Gastrocnemius medialis (tissue), 4 donors: ENCODE measurements around the gene MOSMO. TPM values are rescaled to one million over a fixed set of nuclear protein-coding genes. Genes with fewer than 3 reads are reported as not detected.

Source experiments
- ATAC-seq, 2 donors: fragments of 150-250 bp; one replicate each; pipeline ENCODE4 v1.9.1; 2016
- DNase-seq, 2 donors: peaks; one replicate each; pipeline ENCODE4 v3.0.0-alpha.2; 2019
- H3K27ac ChIP-seq, 4 donors: fragments of 200-600 bp; sonication (generic); 1 replicate in 1 of 4; 2 replicates in 3 of 4; pipeline ENCODE4 v1.5.1; 2016 to 2018; ENCODE audit warnings: mild to moderate bottlenecking in 2 of 4, moderate library complexity in 1 of 4
- H3K27me3 ChIP-seq, 3 donors: fragments of 200-600 bp; sonication (generic) in 2 of 3; 1 replicate in 1 of 3; 2 replicates in 2 of 3; pipeline versions ENCODE4 v1.5.1 to v1.6.0; 2016 to 2019; ENCODE audit warnings: mild to moderate bottlenecking in 1 of 3, moderate library complexity in 1 of 3
- H3K36me3 ChIP-seq, 2 donors: fragments of 200-600 bp; sonication (generic) in 1 of 2; one replicate each; pipeline ENCODE4 v1.5.1; 2017 to 2018
- H3K4me1 ChIP-seq, 2 donors: fragments of 200-600 bp; sonication (generic) in 1 of 2; one replicate each; pipeline ENCODE4 v1.5.1; 2016 to 2017; ENCODE audit warnings: mild to moderate bottlenecking in 2 of 2
- H3K4me3 ChIP-seq, 4 donors: fragments of 200-600 bp; sonication (generic) in 3 of 4; 1 replicate in 1 of 4; 2 replicates in 3 of 4; pipeline ENCODE4 v1.5.1; 2016 to 2019; ENCODE audit warnings: mild to moderate bottlenecking in 2 of 4
- H3K9me3 ChIP-seq, 3 donors: fragments of 200-600 bp; sonication (generic) in 2 of 3; 1 replicate in 1 of 3; 2 replicates in 2 of 3; pipeline ENCODE4 v1.5.1; 2016 to 2019
- POLR2A ChIP-seq, 2 donors: fragments of 450-650 bp; IDR thresholded peaks; one replicate each; pipeline ENCODE4 v1.6.1; 2017; ENCODE audit warnings: antibody characterized with exemption in 2 of 2, mild to moderate bottlenecking in 2 of 2, moderate library complexity in 2 of 2
- in situ Hi-C, 4 donors: fragments of 200-750 bp; cut with MboI; loops; one replicate each; pipeline versions ENCODE4 v1.15.0 to v1.8.0; 2017; ENCODE audit warnings: low sequenced_read_pairs in 4 of 4
- intact Hi-C: fragments of 100-400 bp; cut with DNase I; formaldehyde crosslinking; loops from one replicate; pipeline ENCODE4 v1.15.1; 2023; ENCODE audit warnings: low total_unique reads
- total RNA-seq, 4 donors: library from RNA; depleted of rRNA; stranded (reverse); fragments of >200 nt; gene quantifications; one replicate each; pipeline versions ENCODE4 v1.1.0 to v1.2.3, GENCODE V29; 2016
- TF ChIP-seq, protein P1 (sequence below), 5 experiments: fragments of 450-650 bp in 3 of 5; fragments of 200-600 bp in 2 of 5; sonication (generic) in 2 of 5; IDR thresholded peaks in 4 of 5; conservative IDR thresholded peaks in 1 of 5; 1 replicate in 4 of 5; 2 replicates in 1 of 5; pipeline ENCODE4 v1.5.1; 2016 to 2019; ENCODE audit warnings: antibody characterized with exemption in 5 of 5, mild to moderate bottlenecking in 3 of 5, moderate library complexity in 3 of 5

The MOSMO gene
- total RNA-seq, 4 donors from 2014 or later, result 12.6 to 17.6 (median 13.9) TPM

DNA sequence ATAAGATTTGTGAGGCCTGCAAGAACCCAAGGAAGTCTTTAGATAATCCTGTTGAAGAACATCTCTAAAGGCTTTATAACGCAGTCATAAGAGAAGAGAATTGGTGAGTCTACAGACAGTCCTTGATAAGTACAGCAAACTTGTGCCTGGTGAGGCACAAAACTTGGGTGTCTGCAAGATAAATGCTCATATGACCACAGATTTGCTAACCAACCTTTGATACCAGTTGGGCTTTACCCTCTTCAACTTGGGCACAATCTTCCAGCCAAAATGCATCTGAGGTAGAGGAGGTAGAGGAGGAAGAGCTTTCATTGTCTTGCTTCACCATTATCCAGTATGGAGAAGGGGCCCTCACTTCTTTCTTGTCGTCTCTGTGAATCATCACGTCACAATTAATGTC lies 23.8 kb upstream of the MOSMO start:
- no peak for DNase-seq
- intact Hi-C loops (no loop called here), in situ Hi-C loops (no loop called here)
- Histone ChIP-seq H3K4me3 (no peak overlapping the region), H3K27me3 (no peaks in the 10 kb centered on the region), H3K27ac (no peak overlapping the region), H3K4me1 (peaks cover 3 to 22% of the 10 kb centered on the region in 2 donors), H3K36me3 (peaks cover 3 to 62% of the 10 kb centered on the region in 2 donors), H3K9me3 (no peaks in the 10 kb centered on the region)
- TF ChIP-seq POLR2A (IDR thresholded peaks at IDR 0.05), result no peak
- TF ChIP-seq, protein P1, sequence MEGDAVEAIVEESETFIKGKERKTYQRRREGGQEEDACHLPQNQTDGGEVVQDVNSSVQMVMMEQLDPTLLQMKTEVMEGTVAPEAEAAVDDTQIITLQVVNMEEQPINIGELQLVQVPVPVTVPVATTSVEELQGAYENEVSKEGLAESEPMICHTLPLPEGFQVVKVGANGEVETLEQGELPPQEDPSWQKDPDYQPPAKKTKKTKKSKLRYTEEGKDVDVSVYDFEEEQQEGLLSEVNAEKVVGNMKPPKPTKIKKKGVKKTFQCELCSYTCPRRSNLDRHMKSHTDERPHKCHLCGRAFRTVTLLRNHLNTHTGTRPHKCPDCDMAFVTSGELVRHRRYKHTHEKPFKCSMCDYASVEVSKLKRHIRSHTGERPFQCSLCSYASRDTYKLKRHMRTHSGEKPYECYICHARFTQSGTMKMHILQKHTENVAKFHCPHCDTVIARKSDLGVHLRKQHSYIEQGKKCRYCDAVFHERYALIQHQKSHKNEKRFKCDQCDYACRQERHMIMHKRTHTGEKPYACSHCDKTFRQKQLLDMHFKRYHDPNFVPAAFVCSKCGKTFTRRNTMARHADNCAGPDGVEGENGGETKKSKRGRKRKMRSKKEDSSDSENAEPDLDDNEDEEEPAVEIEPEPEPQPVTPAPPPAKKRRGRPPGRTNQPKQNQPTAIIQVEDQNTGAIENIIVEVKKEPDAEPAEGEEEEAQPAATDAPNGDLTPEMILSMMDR (IDR thresholded peaks at IDR 0.05 in 4 of 5, conservative IDR thresholded peaks at IDR 0.05 in 1 of 5), result no peak
- no peak for ATAC-seq

DNA sequence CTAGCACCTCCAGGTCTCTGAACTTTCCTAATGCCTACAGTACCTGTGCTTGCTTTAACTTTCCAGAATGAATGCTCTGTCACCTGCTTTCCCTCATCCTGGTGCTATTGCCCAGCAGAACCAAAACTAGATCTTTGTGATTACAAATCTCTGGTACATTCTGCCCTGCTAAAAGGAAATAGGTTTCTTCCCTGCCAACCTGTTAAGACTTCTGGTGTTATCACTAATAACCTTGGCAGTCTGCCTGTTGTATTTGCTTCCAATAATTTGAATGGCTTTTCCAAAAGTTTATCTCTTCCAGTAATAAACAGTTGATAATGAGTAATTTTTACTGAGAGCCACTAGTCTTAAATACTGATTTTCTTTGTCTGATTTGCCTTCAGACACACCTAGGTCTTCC lies 22.4 kb upstream of the MOSMO start:
- H3K4me3 ChIP-seq, result no peak overlapping the region
- intact Hi-C loops, result no loop called here
- in situ Hi-C loops, result no loop called here
- DNase-seq, result no peak
- TF ChIP-seq POLR2A (IDR thresholded peaks at IDR 0.05), result no peak
- TF ChIP-seq, protein P1 (IDR thresholded peaks at IDR 0.05 in 4 of 5, conservative IDR thresholded peaks at IDR 0.05 in 1 of 5), result no peak
- H3K27ac ChIP-seq, result peak overlapping the region in 3 of 4 donors; percentile 5 to 51 (median 24)
- no peaks in the 10 kb centered on the region for H3K9me3 ChIP-seq
- H3K36me3 ChIP-seq, result peaks cover 3 to 48% of the 10 kb centered on the region in 2 donors
- H3K27me3 ChIP-seq, result no peaks in the 10 kb centered on the region
- peaks cover 17 to 37% of the 10 kb centered on the region in 2 donors for H3K4me1 ChIP-seq
- ATAC-seq, result no peak

- no peak overlapping the region for H3K4me3 ChIP-seq
- peak overlapping the region in 2 of 4 donors; percentile 32 to 51 for H3K27ac ChIP-seq
- intact Hi-C loops, result no loop called here
- H3K36me3 ChIP-seq, result peaks cover 3 to 35% of the 10 kb centered on the region in 2 donors
- H3K4me1 ChIP-seq, result peaks cover 17 to 43% of the 10 kb centered on the region in 2 donors
- H3K9me3 ChIP-seq, result no peaks in the 10 kb centered on the region
- TF ChIP-seq POLR2A (IDR thresholded peaks at IDR 0.05), result no peak
- TF ChIP-seq, protein P1 (IDR thresholded peaks at IDR 0.05 in 4 of 5, conservative IDR thresholded peaks at IDR 0.05 in 1 of 5), result no peak
- H3K27me3 ChIP-seq, result no peaks in the 10 kb centered on the region
- no peak for DNase-seq
- in situ Hi-C loops, result no loop called here
- no peak for ATAC-seq
These were observed 21.1 kb upstream of the MOSMO start for GRCh38 chr16:21986692-21987246.

DNA sequence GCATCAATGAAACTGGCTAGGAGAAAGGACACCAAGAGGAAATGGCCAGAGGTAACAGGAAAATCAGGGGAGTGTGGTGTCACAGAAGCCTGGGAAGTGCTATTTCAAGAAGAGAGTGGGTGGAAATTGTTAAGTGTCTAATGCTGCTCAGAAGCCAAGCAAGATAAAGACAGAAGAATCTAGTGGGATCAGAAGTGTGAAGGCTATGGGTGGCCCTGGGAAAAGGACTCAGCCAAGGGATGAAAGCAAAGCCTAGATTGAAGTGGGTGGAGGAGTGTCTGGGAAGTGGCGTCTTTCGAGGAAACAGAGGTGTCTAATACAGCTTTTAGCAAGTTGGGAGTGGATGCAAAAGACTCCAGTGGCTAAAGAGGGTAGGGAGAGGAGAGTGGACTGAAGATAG lies 20.4 kb upstream of the MOSMO start:
- Histone ChIP-seq H3K27ac (peak overlapping the region in 2 of 4 donors; percentile 24 to 32), H3K27me3 (no peaks in the 10 kb centered on the region), H3K4me3 (no peak overlapping the region), H3K4me1 (peaks cover 17 to 44% of the 10 kb centered on the region in 2 donors), H3K9me3 (no peaks in the 10 kb centered on the region), H3K36me3 (peaks cover 0 to 28% of the 10 kb centered on the region in 2 donors)
- intact Hi-C loops (no loop called here), in situ Hi-C loops (no loop called here)
- DNase-seq, result no peak
- TF ChIP-seq POLR2A (IDR thresholded peaks at IDR 0.05), result no peak
- TF ChIP-seq, protein P1 (IDR thresholded peaks at IDR 0.05 in 4 of 5, conservative IDR thresholded peaks at IDR 0.05 in 1 of 5), result no peak
- ATAC-seq, result no peak

DNA sequence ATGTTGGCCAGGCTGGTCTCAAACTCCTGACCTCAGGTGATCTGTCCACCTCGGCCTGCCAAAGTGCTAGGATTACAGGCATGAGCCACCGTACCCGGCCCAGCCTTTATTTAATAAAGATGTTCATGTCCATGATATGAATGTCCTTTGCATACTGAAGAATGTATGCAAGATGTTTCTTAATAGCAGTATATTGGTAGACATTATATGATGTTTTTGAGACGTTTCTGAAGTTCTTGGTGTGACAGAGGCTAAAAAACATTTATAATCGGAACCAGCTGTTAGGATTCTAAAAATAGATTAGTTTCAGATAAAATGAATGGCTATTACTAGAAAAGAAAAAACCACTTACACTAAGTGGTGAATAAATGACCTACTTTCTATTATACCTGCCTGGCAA lies 18.8 kb upstream of the MOSMO start:
- Histone ChIP-seq H3K27me3 (no peaks in the 10 kb centered on the region), H3K4me1 (peaks cover 17 to 44% of the 10 kb centered on the region in 2 donors), H3K9me3 (no peaks in the 10 kb centered on the region), H3K27ac (no peak overlapping the region), H3K36me3 (peaks cover 0 to 12% of the 10 kb centered on the region in 2 donors), H3K4me3 (no peak overlapping the region)
- DNase-seq, result no peak
- in situ Hi-C loops, result no loop called here
- no peak for ATAC-seq
- TF ChIP-seq, protein P1 (IDR thresholded peaks at IDR 0.05 in 4 of 5, conservative IDR thresholded peaks at IDR 0.05 in 1 of 5), result no peak
- TF ChIP-seq POLR2A (IDR thresholded peaks at IDR 0.05), result no peak
- intact Hi-C loops, result no loop called here
